ENCODE results near the gene ABHD12. TPM values are rescaled to one million over a fixed set of nuclear protein-coding genes. Genes with fewer than 3 reads are reported as not detected.

The ABHD12 gene
- total RNA-seq, result 10 to 100 TPM; 22.3 to 24.1 TPM

DNA sequence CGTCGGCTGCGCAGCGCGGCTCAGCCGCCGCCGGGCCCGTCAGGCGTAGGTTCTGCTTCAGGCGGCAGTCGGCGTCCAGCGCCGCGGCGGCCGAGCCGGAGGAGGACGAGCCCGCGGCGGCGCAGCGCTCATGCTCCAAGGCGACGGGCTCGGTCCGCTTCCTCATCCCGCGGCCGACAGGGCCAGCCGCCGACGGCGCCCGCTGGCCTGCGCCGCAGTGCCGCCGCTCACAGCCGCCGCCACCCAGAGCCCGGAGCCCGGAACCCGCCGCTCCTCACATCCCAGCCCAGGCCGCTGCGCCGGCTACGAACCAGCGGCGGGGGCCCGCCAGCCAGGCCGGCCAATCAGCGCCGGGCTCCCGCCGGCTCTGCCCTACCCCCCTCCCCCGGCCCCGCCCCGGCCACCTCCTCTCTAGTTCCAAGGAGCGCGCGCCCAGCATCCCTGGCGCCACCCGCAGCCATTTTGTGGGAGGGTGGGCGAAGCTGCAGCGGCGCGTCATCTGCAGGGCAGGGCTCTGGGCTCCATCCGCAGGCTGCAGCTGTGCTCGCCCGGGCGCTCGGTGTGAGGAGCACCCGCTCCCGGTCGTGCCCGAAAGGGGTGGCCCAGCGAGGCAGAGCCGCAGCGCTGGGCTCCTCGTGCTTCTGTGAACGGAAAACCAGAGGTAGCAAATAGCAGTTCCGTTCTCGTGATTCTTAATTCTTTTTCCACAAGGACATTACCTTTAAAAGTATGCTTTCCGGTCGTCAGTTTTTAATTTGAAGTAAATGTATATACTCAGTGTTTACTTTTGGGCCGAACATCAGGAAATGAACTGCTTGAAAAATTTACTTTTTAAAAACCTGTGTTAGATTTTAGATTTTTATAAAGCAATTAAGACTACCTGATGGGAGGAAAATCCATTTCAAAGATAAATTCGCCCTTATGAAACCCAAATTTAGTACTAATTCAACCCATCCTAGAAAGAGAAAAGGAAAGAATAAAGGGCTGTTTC lies at the start of gene ABHD12:
Gene ABHD12, minus strand, starts transcription at position 298 of the 991 bp plus-strand sequence. Its CDS starts 132 bp downstream, at position 166.
- no peaks in the 10 kb centered on the region for H3K9me3 Mint-ChIP-seq
- peak within 1 kb of the TSS; percentile 83 for H3K27ac Mint-ChIP-seq
- H3K4me3 Mint-ChIP-seq, result peak within 1 kb of the TSS; percentile 88
- no peaks in the 10 kb centered on the region for H3K27me3 Mint-ChIP-seq
- peaks cover 12% of the 10 kb centered on the region for H3K4me1 Mint-ChIP-seq (ENCODE audit: low read depth)
- CTCF ChIA-PET, result interaction anchor here (0.6 to 1.7 kb wide), 5 partner anchors 9 to 144 kb away, joined by 3 to 5 read pairs (median 3); partner anchors contain the start of genes GINS1 and PYGB
- DNase-seq, result peak; percentile 97
- POLR2A ChIA-PET, result interaction anchor here (2.6 kb wide), 1 partner anchor 17 kb away, joined by 14 read pairs; the partner anchor contains the start of gene GINS1
- intact Hi-C loops (cut with micrococcal nuclease), result loop anchor here (1.0 to 5.0 kb wide), 7 partner anchors 16 to 444 kb away; partner anchors contain the start of genes APMAP, CST7, GINS1 and PYGB
- H3K36me3 Mint-ChIP-seq, result peaks cover 6% of the 10 kb centered on the region

DNA sequence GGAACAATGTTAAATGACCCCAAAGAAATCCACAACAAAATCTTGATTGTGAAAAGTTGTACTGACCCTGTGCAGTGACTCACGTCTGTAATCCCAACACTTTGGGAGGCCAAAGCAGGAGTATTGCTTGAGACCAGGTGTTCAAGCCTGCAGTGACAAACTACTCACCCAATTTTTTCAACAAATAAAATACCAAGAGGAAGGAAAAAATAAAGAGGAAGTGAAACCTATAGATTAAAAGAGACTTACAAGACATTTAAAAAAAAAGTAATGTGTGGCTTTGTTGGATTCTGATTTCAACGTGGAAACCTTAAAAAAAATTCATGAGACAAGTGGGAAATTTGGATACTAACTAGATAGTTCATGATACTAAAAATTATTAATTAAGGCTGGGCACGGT lies 48.7 kb upstream of the ABHD12 start:
- DNase-seq, result no peak
- no peaks in the 10 kb centered on the region for H3K4me1 Mint-ChIP-seq (ENCODE audit: low read depth)
- peaks cover 21% of the 10 kb centered on the region for H3K36me3 Mint-ChIP-seq
- POLR2A ChIA-PET, result no interaction called here
- CTCF ChIA-PET, result no interaction called here
- no peaks in the 10 kb centered on the region for H3K9me3 Mint-ChIP-seq
- no peak overlapping the region for H3K27ac Mint-ChIP-seq
- intact Hi-C loops (cut with micrococcal nuclease), result no loop called here
- no peaks in the 10 kb centered on the region for H3K27me3 Mint-ChIP-seq
- H3K4me3 Mint-ChIP-seq, result no peak overlapping the region

DNA sequence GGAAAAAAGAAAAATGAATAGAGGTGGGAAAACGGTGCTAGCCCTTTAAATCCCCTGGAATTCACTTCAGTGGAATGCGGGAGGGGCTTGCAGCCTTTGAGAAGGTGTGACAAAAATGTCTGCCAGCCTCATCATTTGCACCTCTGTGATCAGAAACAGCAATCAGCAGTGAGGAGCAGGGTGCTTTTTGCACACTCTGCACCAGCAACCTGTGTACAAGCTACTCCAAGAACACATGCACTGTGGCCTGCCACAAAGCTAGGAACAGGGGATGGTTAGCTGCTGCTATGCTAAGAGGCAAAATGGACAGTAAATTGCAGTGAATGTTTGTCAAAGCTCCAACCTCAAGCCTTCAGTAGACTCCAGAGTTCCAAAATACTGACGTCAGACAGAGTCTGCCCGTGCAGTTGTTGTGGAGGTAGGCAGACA lies 46.5 kb upstream of the ABHD12 start:
- Mint-ChIP-seq H3K4me3 (no peak overlapping the region), H3K27me3 (no peaks in the 10 kb centered on the region), H3K9me3 (no peaks in the 10 kb centered on the region), H3K4me1 (ENCODE audit: low read depth) (no peaks in the 10 kb centered on the region), H3K27ac (no peak overlapping the region), H3K36me3 (peaks cover 23% of the 10 kb centered on the region)
- no peak for DNase-seq
- intact Hi-C loops (cut with micrococcal nuclease), result no loop called here
- POLR2A ChIA-PET, result no interaction called here
- CTCF ChIA-PET, result no interaction called here

DNA sequence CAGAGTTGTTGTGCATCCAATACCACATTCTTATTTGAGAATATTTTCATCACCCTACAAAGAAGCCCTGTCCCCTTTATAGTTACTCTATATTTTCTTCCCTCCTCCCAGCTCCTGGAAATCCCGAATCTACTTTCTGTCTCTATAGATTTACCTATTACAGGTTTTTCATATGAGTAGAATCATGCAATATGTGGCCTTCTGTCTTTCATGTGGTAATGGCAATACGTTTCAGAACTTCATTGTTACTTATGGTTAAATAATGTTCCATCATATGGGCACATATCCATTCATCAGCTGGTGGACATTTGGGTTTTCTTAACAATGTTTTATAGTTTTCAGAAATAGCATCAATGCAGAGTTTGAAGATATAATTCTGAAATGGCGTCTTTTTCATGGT lies 33.9 kb upstream of the ABHD12 start:
- ChIA-PET CTCF (interaction anchor here (0.6 kb wide), 1 partner anchor 46 kb away, joined by 3 read pairs; no protein-coding TSS in a partner anchor), POLR2A (no interaction called here)
- Mint-ChIP-seq H3K27ac (no peak overlapping the region), H3K36me3 (peaks cover 33% of the 10 kb centered on the region), H3K27me3 (no peaks in the 10 kb centered on the region), H3K4me1 (ENCODE audit: low read depth) (peaks cover 14% of the 10 kb centered on the region), H3K4me3 (no peak overlapping the region), H3K9me3 (no peaks in the 10 kb centered on the region)
- intact Hi-C loops (cut with micrococcal nuclease), result no loop called here
- DNase-seq, result no peak

DNA sequence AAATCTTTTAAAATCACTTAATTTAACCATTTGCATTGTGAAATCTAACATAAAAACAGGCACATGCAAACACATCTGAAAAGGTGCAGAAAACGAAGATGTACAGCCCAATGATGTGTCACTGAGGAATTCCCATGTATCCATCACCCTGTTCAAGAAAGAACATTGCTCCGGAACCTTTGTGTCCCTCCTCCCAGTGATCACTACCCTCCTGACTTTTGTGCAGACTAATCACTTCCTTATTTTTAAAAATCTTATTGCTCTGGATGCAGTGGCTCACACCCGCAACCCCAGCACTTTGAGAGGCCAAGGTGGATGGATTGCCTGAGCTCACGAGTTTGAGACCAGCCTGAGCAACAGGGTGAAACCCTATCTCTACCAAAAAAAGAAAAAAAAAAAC lies 31.4 kb upstream of the ABHD12 start:
- Mint-ChIP-seq H3K4me1 (ENCODE audit: low read depth) (peaks cover 14% of the 10 kb centered on the region), H3K27me3 (no peaks in the 10 kb centered on the region), H3K9me3 (no peaks in the 10 kb centered on the region), H3K4me3 (no peak overlapping the region), H3K27ac (no peak overlapping the region), H3K36me3 (peaks cover 33% of the 10 kb centered on the region)
- CTCF ChIA-PET, result no interaction called here
- no peak for DNase-seq
- POLR2A ChIA-PET, result no interaction called here
- intact Hi-C loops (cut with micrococcal nuclease), result no loop called here

DNA sequence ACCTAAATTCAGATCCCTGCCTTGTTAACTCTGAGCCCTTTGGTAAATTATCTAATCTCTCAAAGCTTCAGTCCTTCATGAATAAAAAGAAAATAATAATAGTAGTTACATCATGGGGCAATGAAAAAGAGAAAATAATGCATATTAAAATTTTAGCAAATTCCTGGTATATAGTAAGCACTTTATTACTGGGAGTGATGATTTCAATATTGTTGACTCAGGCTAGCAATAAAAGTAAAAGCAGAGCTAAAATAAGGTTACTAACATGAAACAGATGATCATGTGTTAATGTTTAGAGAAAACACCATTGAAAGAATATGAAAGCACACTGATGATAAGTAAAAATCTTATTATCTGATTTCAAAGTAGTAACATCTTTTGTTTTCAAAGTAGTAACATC lies 30.5 kb upstream of the ABHD12 start:
- POLR2A ChIA-PET, result no interaction called here

DNA sequence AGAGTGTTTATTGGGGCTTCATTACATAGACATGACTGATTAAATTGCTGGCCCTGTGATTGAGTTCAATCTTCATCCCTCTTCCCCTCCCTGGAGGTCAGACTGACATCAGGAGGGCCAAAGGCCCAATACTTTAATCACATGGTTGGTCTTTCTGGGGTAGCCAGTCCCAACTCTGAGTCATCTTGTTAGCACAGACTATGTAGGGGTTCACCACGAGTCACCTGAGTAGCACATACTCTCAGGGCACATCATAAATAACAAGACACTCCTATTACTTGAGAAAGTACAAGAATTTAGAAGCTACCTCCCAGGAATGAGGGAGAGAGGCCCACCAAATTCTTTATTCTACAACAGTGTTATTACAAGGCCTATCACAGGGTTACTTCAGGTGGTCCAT lies 28.1 kb upstream of the ABHD12 start:
- ChIA-PET CTCF (no interaction called here), POLR2A (no interaction called here)
- DNase-seq, result no peak
- Mint-ChIP-seq H3K27ac (no peak overlapping the region), H3K4me1 (ENCODE audit: low read depth) (no peaks in the 10 kb centered on the region), H3K9me3 (no peaks in the 10 kb centered on the region), H3K27me3 (no peaks in the 10 kb centered on the region), H3K4me3 (no peak overlapping the region), H3K36me3 (peaks cover 22% of the 10 kb centered on the region)
- intact Hi-C loops (cut with micrococcal nuclease), result no loop called here

More for the DNA sequence above, 30.5 kb upstream of the ABHD12 start:
- peaks cover 12% of the 10 kb centered on the region for H3K4me1 Mint-ChIP-seq (ENCODE audit: low read depth)
- H3K4me3 Mint-ChIP-seq, result no peak overlapping the region
- H3K9me3 Mint-ChIP-seq, result no peaks in the 10 kb centered on the region
- H3K27me3 Mint-ChIP-seq, result no peaks in the 10 kb centered on the region
- no peak overlapping the region for H3K27ac Mint-ChIP-seq
- peaks cover 27% of the 10 kb centered on the region for H3K36me3 Mint-ChIP-seq
- intact Hi-C loops (cut with micrococcal nuclease), result no loop called here
- DNase-seq, result no peak
- CTCF ChIA-PET, result no interaction called here

DNA sequence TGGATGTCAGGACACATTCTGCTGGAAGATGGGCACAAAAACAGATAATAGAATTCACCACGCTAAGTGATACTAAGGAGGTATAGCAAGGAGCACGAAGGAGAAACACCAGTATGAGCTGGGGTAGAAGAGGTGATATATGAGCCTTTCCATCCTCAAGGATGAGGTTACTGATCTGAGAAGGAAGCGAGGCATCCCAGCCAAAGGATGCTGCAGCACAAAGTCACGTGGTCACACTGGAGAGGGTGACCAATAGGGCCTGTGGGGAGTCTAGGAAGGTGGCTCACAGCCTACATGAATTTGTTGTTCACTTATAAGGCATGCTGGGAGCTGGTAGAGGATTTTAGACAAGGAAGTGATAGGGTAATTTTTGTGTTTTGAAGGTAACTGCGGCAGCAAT lies 18.3 kb upstream of the ABHD12 start:
- H3K27me3 Mint-ChIP-seq, result no peaks in the 10 kb centered on the region
- H3K4me3 Mint-ChIP-seq, result peak overlapping the region; percentile 88
- intact Hi-C loops (cut with micrococcal nuclease), result loop anchor here (2.0 to 5.0 kb wide), 3 partner anchors 18 to 213 kb away; partner anchors contain the start of genes ENTPD6 and NANP
- CTCF ChIA-PET, result interaction anchor here (3.2 kb wide), 1 partner anchor 11 kb away, joined by 21 read pairs; no protein-coding TSS in a partner anchor
- no peak for DNase-seq
- peaks cover 6% of the 10 kb centered on the region for H3K9me3 Mint-ChIP-seq
- H3K27ac Mint-ChIP-seq, result no peak overlapping the region
- POLR2A ChIA-PET, result interaction anchor here (1.4 kb wide), 1 partner anchor 22 kb away, joined by 4 read pairs; no protein-coding TSS in a partner anchor
- peaks cover 17% of the 10 kb centered on the region for H3K4me1 Mint-ChIP-seq (ENCODE audit: low read depth)
- peaks cover 12% of the 10 kb centered on the region for H3K36me3 Mint-ChIP-seq

DNA sequence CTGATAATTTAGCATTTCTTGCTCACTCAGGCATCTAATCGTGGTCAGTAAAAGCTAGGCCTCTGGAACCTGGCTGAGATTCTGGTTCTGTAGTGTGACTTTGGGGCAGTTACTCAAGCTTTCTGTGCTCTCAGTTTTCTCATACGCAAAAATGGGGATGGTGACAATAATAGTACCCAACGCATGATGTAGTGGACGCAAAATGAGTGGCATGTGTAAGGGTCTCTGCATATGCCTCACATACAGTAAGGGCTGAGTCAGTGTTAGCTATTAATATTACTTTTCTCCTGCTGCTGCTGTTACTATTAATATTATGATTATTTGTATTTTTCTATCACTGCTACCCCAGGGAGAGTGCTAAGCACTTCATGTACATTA lies 17.5 kb upstream of the ABHD12 start:
- Mint-ChIP-seq H3K27me3 (no peaks in the 10 kb centered on the region), H3K9me3 (peaks cover 13% of the 10 kb centered on the region), H3K27ac (peak overlapping the region; percentile 85), H3K4me3 (peak overlapping the region; percentile 88), H3K4me1 (ENCODE audit: low read depth) (peaks cover 17% of the 10 kb centered on the region), H3K36me3 (peaks cover 11% of the 10 kb centered on the region)
- ChIA-PET POLR2A (interaction anchor here (1.4 to 1.7 kb wide), 3 partner anchors 17 to 160 kb away, joined by 4 to 14 read pairs (median 11); partner anchors contain the start of genes ABHD12 and PYGB), CTCF (interaction anchor here (1.1 to 3.2 kb wide), 2 partner anchors 10 to 113 kb away, joined by 5 to 21 read pairs; no protein-coding TSS in a partner anchor)
- DNase-seq, result no peak
- intact Hi-C loops (cut with micrococcal nuclease), result loop anchor here (2.0 to 5.0 kb wide), 3 partner anchors 19 to 214 kb away; partner anchors contain the start of genes ENTPD6 and NANP

DNA sequence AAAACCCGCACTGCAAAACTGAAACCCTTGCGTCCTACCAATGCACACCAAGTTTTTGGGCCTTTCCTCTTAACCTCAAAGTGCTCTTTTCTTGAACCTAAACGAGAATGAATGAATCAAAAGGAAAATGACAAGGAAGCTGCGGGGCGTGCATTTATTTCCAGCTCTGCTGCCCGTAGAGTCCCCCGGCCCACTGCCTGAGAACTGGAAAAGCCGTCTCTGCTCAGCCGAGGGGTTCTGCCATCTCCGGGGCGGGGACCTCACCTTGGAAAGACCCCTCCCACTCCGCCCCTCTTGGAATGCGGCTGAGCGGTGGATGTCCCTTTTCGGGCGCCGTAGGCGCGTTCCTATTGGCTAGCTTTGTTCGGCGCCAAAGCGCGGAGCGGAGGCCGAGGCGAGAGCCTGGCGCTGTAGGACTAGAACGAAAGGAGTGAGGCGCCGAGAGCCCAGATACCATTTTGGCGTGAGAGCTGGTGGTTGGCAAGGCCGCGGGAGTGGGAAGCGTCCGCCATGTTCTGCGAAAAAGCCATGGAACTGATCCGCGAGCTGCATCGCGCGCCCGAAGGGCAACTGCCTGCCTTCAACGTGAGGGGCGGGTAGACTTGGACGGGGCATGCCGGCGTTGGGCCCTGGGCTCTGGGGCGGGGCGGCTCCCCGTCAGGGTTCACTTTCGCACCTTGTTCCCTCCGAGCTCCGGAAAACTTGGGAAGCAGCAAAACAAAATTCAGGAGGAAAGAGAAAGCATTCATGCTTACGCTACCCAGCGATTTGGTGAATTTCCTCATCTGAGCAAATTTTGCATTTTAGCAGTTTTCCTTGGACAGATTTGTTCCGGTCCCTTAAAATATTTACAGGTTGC lies 16.9 kb upstream of the ABHD12 start, which contains the start of gene GINS1:
Gene GINS1, plus strand, starts transcription at position 363 of the 859 bp plus-strand sequence. Its CDS starts 148 bp downstream, at position 511.
- Mint-ChIP-seq H3K36me3 (peaks cover 13% of the 10 kb centered on the region), H3K4me3 (peak within 1 kb of the TSS; percentile 88), H3K9me3 (peaks cover 19% of the 10 kb centered on the region), H3K4me1 (ENCODE audit: low read depth) (peaks cover 17% of the 10 kb centered on the region), H3K27ac (peak within 1 kb of the TSS; percentile 85), H3K27me3 (no peaks in the 10 kb centered on the region)
- POLR2A ChIA-PET, result interaction anchor here (1.6 to 1.7 kb wide), 2 partner anchors 16 to 159 kb away, joined by 11 to 14 read pairs; partner anchors contain the start of genes ABHD12 and PYGB
- CTCF ChIA-PET, result interaction anchor here (1.0 to 3.2 kb wide), 4 partner anchors 9 to 113 kb away, joined by 3 to 21 read pairs (median 6); no protein-coding TSS in a partner anchor
- peak; percentile 92 for DNase-seq
- intact Hi-C loops (cut with micrococcal nuclease), result loop anchor here (1.0 to 5.0 kb wide), 5 partner anchors 17 to 415 kb away; partner anchors contain the start of genes ABHD12, APMAP, ENTPD6 and NANP

DNA sequence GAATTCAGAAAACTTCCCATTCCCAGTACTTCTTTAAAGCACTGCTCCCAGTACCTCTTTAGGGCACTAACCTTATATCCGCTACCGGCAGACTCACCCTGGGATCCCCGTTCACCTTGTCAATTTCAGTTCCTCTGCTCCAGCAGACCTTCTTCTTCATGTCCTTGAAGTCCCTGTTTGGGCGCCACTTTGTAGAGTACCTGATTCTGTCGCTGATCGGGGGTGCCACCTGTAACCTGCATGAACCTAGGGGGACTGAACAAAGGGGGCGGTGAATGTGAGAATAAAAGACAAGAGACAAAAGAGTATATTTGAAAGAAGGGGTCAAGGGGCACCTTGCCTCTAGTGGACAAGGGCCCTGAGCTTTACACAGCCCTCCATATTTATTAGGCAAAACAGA lies 11.9 kb upstream of the ABHD12 start:
- CTCF ChIA-PET, result interaction anchor here (1.1 kb wide), 1 partner anchor 108 kb away, joined by 4 read pairs; no protein-coding TSS in a partner anchor
- H3K4me3 Mint-ChIP-seq, result no peak overlapping the region
- peaks cover 8% of the 10 kb centered on the region for H3K36me3 Mint-ChIP-seq
- intact Hi-C loops (cut with micrococcal nuclease), result no loop called here
- H3K27ac Mint-ChIP-seq, result no peak overlapping the region
- POLR2A ChIA-PET, result no interaction called here
- H3K27me3 Mint-ChIP-seq, result no peaks in the 10 kb centered on the region
- H3K4me1 Mint-ChIP-seq (ENCODE audit: low read depth), result peaks cover 6% of the 10 kb centered on the region
- peaks cover 29% of the 10 kb centered on the region for H3K9me3 Mint-ChIP-seq
- DNase-seq, result no peak

Data from activated CD4-positive, alpha-beta memory T cell treated with anti-CD3 and anti-CD28 coated beads for 36 hours (primary cell).